Urothelium cell line (cell line): ENCODE results near the gene AVPR2.

Experiments
- DNase-seq: peaks from one replicate; pipeline ENCODE4 v3.0.0; 2011; ENCODE audit warnings: low spot score, mixed read lengths
- FAIRE-seq: peaks from 2 replicates; lab custom pipeline; 2011; peaks lifted over from hg19 to GRCh38; lab: Jason Lieb, UNC

Gene AVPR2

DNA sequence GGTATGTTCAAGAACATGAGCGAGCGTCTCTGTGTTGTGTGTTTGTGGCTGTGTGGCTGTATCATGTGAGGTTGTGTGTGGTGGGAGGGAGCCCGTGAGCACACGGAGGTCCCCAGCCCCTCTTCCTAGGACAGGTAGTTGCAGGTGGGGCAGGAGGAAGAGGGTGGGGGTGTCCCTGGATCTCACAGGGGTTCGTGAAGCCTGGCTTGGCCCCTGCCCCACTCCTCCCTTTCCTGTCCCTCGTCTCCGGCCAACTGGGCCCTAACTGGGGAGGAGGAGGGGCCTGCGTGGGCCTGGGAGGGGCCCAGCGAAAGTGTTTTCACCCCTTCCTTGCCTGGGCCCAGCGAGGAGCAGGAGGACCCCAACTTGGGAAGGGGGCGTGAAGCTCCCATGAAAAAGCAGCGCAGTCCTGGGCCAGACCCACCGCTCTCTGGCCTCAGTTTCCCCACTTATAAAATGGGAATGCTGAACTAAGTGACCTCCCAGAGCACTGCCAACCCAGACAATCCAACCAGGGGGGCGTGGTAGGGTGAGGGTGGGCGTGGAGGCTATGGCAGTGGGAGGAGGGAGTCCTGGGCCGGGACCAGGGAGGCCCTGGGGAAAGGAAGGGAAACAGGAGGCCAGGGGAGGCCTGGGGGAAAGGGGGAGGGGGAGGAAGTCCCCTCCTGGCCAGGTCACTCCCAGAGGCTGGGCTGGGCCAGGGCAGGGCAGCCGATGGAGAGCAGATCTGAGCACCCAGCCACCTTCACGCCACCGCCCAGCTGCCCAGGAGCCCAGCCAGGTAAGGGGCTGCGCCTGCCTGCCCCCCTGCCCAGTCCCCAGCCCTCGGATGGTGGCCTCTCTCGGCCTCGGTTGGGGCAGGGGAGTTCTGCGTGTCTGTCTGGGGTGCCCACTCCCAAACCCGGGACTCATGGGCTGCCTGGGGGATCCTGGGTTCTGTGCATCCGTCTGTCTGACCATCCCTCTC is at the start of gene AVPR2:
TSS of gene AVPR2 (plus strand) at position 683 of the 967 bp plus-strand sequence. CDS start 473 bp downstream, outside the sequence.
- FAIRE-seq (no peak), DNase-seq (no peak)

DNA sequence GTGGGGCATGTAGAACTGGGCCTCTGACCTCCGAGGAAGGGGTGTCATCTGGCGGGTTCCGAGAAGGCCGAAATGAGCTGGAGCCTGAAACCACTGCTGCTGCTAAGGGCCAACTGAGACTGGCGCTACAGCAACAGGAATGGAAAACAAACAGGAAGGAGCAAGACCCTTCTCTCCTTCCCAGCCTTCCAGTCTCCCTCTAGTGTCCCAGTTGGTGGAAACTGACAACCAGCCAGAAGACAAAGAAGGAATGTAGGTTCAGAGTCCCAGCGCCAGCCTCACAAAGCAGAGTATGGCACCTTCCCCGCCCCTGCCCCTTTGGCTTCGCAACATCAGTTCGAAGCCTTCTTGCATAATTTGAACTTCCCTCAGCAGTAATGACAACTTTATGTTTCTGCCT is 49.8 kb upstream of the AVPR2 start:
- DNase-seq, result no peak

DNA sequence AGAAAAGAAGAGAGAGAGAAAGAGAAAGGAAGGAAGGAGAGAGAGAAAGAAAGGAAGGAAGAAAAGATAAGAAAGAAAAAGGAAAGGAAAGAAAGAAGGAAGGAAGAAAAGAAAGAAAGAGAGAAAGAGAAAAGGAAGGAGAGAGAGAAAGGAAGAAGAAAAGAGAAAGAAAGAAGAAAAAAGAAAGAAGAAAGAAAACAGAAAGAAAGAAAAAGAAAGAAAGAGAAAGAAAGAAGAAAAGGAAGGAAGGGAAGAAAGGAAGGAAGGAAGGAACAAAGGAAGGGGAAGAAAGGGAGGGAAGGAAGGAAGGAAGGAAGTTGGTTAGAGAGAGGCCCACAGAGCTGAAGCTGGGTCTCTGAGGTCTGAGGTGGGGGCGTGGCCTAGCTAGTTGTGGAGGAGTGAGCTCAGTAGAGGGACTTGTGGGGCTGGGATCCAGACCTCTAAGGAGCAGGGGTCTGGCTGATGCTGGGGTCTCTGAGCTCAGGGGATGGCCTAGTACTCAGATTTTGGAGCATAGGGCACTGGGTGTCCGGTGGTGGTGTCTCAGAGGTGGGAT is 47.0 kb upstream of the AVPR2 start:
- DNase-seq (no peak), FAIRE-seq (no peak)

More for the DNA sequence above, 49.8 kb upstream of the AVPR2 start:
- no peak for FAIRE-seq

GRCh38 chrX:153861151-153861550 is 43.3 kb upstream of the AVPR2 start:
- FAIRE-seq (no peak), DNase-seq (no peak)

DNA sequence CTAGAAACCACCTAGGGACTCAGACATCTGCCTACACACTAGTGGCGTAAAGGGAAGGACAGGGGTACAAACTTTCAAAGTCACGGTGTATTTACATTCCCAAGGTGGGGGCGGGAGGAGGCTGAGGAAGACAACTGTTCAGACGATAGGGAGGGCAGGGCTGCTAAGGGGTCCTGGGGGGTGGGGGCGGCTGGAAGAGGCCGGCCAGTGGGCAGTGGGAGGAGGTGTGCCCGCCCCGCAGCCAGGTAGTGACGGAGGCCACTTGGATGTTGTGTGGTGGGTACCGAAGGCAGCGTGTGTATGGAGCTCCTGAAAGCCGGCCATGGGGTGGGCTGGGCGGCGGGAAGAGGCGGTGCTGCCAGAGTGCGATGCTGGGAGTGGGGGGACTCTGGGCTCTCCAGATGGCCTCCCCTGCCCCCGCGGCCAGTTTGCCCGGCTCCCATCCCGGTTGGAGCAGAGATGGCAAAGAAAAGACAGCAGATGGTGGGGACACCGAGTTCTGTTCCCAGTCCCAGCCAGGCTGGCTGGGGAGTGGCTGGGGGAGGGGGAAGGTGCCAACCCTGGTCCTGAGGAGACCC is 42.7 kb upstream of the AVPR2 start:
- no peak for FAIRE-seq
- no peak for DNase-seq

DNA sequence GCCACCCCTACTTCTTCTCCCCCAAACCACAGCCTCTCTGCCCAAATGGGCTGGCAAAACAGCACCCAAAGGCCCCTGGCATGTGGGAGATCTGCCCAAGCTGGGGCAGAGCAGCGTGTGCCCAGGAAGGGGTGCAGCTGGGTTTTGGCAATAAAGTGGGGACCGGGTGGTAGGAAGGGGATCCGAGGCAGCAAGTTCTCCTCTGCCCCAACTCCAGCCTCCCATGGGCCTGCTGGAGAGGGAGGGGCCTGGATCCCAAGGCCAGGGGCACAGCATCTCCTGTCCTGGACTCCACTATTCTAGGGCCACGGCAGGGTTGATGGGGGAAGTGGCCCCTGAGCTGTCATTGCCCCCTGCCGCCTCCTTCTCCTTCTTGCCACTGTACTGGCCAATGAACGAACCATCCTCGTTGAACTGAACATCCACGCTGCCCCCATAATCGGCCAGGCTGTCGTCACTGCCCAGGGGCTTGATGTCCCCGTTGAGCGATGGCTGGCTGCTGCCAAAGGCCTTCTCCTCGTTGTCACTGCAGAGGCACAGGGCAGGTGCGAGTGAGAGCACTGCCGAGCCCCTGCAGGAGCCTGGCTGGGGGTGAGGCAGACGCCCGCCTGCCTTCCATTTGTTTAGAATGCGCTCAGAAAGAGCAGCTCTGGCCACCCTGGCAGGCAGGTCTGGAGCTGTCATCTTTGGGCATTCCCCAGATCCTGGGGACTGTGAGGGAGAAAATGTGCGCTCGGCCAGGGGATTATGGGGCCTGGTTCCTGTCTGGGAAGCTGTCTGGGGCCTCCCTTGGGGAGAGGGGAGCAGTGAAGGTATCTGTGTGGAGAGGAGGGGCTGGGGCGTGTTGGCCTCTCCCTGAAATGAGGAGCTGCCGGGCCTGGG is 41.9 kb upstream of the AVPR2 start:
- FAIRE-seq (no peak), DNase-seq (no peak)

GRCh38 chrX:153863251-153863991 is 41.1 kb upstream of the AVPR2 start:
- FAIRE-seq (no peak), DNase-seq (no peak)

GRCh38 chrX:153864101-153864500 is 40.4 kb upstream of the AVPR2 start:
- no peak for FAIRE-seq
- DNase-seq, result no peak

DNA sequence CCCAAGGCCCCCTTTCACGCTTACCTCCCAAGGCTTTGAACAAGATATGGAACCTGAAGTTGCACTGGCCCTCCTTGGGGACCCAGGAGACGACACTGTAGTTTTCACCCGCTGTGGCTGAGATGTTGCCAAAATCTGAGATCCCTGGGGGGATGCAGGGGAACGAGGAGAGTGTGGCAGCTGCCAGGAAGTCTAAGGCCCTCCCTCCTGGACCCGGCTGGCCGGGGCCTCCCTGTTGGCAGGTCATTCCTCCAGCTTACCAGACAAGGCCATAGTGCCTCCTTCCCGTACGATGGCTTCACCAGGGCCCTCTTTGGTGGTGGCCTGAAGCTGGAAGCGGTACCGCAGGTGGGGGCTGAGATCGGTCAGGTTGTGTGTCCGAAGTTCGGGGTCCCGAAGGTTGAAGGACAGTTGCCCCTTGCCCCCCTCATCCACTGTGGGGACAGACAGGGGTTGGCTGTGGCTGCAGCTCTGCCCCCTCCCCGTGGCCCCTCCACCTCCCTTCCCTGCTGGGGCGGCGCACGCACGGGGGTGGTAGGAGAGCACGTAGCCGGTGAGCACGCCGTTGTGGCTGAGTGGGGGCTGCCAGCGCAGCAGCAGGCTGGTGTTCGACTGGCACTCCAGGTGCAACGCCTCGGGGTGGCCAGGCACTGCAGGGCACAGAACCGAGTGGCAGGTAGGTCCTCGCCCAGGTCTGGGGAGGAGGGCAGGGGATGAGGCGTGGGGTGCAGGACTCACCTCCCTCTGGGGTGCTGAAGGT is 39.7 kb upstream of the AVPR2 start:
- FAIRE-seq, result no peak
- DNase-seq, result no peak

- FAIRE-seq, result no peak
- DNase-seq, result no peak
These were observed 39.2 kb upstream of the AVPR2 start for GRCh38 chrX:153865321-153865580.

GRCh38 chrX:153865685-153866084 is 38.8 kb upstream of the AVPR2 start:
- FAIRE-seq (no peak), DNase-seq (no peak)

DNA sequence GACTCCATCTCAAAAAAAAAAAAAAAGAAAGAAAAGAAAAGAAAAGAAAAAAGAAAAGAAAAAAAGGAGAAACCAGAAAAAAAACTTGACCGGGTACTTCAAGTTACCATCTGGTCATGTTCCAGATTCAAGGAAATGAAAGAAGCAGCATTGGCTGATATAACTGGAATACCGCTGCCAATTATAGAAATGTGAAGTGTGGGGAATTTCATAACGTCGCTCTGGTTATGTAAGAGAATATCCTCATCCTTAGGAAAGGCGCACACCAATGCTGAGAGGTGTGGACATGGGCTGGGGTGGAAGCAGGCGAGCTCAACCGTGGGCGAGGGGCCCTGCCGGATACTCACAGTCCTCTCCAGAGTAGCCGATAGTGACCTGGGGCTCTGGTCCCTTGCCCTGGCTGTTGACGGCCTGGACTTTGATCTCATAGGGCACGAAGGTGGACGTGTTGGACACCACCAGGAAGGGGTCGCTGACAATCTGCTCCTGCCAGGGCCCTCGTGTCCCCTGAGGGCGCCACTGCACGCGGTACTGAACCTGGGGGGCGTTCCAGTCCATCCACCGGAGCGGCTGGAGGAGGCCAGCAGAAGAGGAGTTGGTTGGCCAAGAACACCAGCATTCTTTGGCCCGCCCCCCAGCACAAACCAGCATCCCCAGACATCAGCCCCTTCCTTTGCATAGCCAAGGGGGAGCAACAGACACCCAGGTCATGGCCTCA is 38.0 kb upstream of the AVPR2 start:
- no peak for FAIRE-seq
- DNase-seq, result no peak

GRCh38 chrX:153867139-153867538 is 37.3 kb upstream of the AVPR2 start:
- DNase-seq (no peak), FAIRE-seq (no peak)

DNA sequence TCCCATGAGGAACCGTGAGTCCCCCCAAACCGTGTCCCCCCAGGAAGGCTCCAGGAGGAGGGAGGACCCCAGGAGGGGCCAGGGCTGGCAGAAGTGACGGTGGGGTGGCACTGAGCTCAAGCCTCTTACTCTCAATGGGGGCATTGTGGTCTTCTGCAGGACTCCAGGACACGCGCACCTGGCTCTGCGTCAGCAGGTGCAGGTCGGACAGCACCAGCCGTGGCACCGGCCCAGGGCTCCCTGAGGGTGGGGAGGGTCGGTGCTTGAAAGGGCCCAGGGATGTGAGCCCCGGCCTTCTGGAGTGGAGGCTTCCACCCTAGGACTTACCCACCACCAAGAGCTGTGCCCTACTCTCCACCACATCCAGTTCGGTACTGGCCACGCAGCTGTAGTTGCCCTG is 36.8 kb upstream of the AVPR2 start:
- no peak for FAIRE-seq
- no peak for DNase-seq

DNA sequence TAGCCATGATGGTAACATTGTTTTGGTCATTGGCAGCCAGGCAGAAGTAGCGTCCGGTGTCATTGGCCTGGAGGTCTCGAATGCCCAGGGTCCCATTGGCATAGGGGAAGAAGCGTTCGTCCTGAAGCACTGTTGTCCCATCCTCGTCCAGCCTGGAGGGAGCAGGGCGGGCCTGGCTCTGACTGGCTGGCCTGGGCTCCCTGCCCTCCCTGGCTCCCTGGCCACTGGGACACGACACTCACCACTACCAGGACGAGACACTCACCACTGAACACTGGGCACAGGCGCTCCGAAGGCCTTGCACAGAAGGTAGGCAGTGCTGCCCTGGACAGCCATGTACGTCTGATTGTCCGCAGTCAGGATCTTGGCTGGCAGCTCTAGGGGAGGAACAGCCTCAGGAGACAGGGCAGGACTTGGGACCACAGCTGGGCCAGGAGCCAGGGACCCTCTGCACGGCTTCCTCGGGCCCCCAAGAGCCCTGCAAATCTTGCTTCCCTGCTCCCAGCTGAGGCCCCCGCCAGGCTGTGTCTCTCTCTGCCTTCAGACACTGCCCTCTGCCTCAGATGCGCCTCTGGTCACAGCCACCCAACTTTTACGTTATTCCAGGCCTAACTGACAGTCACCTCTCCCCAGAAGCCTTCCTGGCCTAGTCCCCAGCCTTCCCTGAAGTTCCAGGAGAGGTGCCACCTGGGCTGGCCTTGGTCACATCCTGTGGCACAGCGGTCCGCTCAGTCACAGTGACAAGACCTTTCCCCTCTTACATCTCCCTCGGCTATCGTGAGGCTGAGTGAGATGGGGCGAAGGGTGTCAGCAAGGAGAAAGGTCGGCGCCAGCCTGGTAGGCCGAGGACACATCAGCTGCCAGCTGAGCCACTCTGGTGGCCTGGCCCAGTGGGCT is 35.6 kb upstream of the AVPR2 start:
- FAIRE-seq, result no peak
- no peak for DNase-seq

DNA sequence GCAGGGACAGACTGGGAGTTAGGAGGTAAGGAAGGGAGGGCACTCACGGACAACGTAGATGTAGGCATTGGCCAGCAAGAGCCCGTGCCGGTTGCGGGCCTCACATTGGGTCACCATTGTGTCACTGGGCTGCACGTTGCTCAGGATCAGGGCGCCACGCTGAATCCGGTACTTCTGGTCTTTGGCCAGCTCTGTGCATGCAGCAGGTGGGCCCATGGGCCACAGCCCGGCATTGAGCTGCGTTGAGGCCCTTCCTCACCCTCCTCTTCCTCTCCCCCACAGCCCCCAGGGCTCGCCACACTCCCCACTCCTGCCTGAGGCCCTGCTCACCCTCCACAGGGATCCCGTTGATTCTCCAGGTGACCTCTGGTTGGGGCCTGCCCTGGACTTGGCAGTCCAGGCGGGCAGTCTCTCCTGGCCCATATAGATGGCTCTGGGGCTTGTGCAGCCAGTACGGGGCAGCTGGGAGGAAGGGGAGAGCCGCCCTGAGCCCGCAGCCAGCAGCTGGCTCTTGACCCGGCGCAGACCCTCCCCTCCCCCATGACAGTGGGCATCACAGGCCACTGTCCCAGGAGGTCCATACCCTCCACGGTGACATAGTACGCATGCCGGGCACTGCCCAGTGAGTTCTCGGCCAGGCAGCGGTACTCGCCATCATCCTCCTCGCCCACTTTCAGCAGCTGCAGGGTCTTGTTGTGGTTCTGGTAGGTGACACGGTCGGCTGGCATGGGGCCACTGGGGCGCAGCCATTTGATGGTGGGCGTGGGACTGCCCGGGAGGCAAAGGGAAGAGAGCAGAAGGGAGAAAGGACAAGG is 34.8 kb upstream of the AVPR2 start:
- DNase-seq, result no peak
- no peak for FAIRE-seq

DNA sequence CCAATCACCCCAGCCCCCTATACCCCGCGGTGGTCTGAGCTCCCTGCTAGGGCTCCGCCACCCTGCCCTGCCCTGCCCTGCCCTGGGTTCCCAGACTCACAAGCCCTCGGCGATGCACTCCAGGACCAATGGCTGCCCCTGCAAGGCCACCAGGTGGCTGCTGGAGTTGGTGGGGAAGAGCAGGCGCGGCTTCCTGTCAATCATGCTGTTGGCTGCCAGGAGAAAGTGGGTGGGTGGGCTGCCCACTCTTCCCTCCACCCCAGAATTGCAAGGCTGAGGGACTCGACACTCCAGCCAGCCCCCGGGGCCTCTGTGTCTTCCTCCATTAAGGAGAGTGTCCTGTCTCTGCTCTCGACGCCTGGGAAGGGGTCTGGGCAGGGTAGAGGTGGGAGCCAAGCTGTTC is 34.2 kb upstream of the AVPR2 start:
- no peak for FAIRE-seq
- DNase-seq, result no peak
